Neural cell (in vitro differentiated cells): ENCODE results near the gene ADGRA1.

Source experiments
- CTCF ChIP-seq: fragments of 450-650 bp; IDR thresholded peaks from 2 replicates; pipeline ENCODE4 v1.5.1; 2014; ENCODE audit warnings: antibody characterized with exemption, mild to moderate bottlenecking, moderate library complexity; ENCODE audit not compliant: poor library complexity, severe bottlenecking
- EZH2 ChIP-seq: fragments of 200-600, 300-800 bp; shearing (Covaris generic), sonication (generic); IDR thresholded peaks from 2 replicates; pipeline ENCODE4 v1.6.1; 2014; ENCODE audit warnings: antibody characterized with exemption, low read length, borderline replicate concordance, mild to moderate bottlenecking; ENCODE audit not compliant: insufficient read depth, poor library complexity, severe bottlenecking
- MXI1 ChIP-seq: fragments of 450-650 bp; conservative IDR thresholded peaks from 2 replicates; pipeline ENCODE4 v1.6.1; 2014; ENCODE audit warnings: antibody characterized with exemption, mild to moderate bottlenecking; ENCODE audit not compliant: poor library complexity, severe bottlenecking
- TAF1 ChIP-seq: IDR thresholded peaks from 2 replicates; pipeline ENCODE4 v1.6.1; 2012; ENCODE audit warnings: low read depth

DNA sequence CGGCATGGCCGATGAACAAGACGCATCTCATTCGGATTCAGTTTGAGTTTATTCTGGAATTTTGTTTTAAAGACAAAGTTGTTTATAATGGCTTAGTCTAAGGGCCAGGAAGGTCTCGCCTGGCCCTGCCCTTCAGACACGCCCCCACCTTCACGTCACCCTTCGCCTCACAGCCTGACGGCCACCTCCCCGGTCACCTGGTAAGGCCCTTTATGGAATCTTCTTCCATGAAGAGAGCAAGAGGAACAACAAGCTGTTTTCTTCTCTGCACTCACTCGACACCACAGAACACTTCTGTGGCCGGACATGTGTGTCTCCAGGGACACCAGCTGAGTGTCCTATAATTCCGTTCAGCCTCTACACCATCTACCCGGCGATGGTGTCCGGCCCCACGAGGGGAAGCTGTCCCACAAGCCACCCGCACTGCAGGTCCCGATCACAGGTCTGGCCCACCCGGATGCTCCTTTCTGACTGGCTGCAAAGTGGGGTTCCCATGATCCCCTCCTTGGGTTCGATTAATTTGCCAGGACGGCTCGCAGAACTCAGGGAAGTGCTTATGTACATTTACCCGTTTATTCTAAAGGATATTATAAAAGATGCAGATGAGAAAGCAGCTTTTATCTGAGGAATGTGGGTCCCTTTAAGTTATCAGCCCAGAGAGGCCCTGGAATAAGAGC, 54.9 kb downstream of the ADGRA1 start:
- TF ChIP-seq TAF1 (no peak), MXI1 (no peak), EZH2 (no peak), CTCF (no peak)
